GOT3 (cell line): ENCODE results near the gene KRT9.

ENCODE experiments used
- DNase-seq: peaks from one replicate; lab custom pipeline; 2025; ENCODE audit warnings: mixed read lengths; lab: John Stamatoyannopoulos, UW

The KRT9 gene

GRCh38 chr17:41528959-41529353 is 42.9 kb downstream of the KRT9 start:
- DNase-seq, result no peak

- DNase-seq, result no peak
Observed at GRCh38 chr17:41527063-41528023, 44.5 kb downstream of the KRT9 start.

GRCh38 chr17:41524261-41524660 is 47.6 kb downstream of the KRT9 start:
- no peak for DNase-seq

GRCh38 chr17:41523787-41524186 is 48.1 kb downstream of the KRT9 start:
- DNase-seq, result no peak

DNA sequence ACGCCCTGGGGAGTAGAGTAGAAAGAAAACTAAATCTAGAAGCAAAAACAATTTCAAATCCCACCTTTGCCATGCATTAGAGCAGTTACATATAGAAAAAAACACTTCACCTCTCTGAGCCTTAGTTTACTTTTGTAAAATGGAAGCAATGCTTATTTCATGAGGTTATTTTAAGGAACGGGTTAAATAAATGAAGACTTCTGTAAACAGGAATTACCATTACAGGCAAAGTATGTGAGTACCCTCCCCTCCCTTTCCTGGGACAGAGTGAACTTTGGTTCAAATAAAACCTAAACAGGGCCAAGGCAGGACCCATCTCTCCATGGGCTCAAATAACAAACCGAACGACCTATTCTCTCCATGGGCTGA is 48.6 kb downstream of the KRT9 start:
- no peak for DNase-seq

DNA sequence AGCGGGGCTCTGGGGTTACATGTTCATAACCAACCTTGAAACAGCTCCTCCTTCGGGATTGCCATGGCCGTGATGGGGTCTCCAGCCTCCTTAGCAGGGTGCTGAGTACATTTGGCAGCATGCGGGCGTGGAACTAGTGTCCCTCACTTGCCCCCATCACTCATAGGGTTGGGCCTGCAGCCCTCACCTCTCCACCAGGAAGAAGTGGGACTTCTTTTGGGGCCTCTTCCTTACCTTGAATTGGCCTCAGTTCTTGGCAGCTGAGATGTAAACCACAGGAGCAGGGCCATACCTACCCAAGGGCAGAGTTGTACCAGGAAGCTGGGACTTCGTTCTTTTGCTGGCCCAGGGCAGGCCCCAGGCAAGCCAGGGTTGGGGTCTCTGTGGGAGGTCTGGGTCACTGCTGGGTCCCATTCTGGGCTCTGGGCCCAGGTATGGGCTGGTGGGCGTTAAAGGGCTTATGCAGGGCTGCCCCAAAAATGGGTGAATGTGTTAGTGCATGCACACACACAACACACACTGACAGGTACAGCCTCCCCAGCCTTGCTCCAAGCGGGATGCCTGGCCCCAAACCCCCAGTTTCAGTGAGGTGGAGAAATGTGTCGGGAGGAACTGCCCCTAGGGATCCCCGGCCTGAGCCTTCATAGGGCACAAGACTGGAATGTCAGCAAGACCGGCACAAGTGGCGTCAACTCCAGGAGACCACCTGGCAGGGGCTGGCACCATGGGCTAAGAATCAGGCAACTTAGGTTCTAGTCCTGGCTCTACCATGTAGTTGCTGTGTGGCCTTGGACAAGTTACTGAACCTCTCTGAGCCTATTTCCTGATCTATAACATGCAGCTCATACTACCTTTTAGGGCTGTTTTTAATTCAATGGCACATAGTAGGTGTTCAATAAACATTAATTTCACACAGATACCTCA is 49.3 kb downstream of the KRT9 start:
- DNase-seq, result no peak

DNA sequence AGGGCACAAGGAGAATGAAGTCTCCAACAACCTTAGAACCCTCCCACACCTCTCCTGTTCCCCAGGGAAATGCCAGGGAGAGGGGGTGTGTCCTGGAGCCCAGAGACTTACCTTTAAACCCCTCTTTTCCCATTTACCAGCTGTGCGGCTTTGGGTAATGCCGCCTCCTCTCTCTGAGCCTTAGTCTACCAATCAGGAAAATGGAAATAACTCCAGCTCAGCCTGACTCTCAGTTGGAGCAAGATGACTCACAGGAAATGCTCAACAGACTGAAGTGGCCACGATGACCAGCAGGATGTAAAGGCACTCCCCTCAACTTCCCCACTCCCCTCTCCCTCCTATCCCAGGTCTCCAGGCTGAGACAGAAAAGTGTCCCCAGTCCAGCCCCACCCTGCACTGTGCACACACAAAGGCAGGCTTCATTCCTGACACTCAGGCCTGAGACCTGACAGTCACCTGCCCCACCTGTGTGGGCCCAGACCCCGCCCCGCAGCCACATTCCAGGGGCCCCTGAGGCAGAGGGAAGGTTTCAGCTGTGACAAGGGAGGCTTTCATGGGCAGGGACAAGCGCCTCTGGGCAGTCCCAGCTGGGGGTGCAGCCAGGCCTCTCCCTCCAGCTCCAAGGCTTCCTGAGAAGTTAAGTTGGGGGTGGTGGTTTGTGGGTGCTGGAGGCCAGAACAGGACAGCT is 50.1 kb downstream of the KRT9 start:
- no peak for DNase-seq

DNA sequence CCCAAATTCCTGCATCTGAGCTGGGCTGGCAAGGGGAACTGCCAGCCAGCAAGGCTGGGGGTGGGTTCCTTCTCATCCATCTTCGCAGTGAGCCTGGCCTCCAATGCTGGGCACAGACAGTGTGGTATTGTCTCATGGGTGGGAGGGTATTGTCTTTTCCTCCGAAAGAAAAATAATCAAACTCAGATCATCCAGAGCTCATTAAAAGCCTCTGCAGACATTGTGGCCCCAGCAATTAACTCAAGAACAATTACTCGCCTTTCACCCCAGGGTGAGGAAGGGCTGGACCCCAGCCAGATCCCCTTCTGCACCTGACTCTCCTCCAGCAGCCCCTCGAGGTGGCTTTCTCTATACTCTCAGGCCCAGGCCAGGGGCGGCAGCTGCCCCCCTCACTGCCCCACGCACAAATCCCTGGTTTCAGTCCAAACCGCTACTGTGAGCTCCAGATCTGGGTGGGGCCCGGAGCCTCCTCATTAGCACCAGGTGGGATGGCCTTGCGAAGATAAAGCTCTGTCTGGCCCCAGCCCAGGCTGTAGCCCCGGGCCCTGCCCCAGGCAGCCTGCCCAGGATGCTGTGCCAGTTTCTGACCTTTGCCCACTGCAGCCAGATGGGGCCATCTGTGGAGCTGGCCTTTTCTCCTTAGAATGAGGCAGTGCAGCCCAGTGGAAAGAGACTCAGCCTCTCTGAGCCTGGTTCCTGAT is 50.9 kb downstream of the KRT9 start:
- DNase-seq, result no peak

GRCh38 chr17:41519501-41520224 is 52.2 kb downstream of the KRT9 start:
- no peak for DNase-seq

DNA sequence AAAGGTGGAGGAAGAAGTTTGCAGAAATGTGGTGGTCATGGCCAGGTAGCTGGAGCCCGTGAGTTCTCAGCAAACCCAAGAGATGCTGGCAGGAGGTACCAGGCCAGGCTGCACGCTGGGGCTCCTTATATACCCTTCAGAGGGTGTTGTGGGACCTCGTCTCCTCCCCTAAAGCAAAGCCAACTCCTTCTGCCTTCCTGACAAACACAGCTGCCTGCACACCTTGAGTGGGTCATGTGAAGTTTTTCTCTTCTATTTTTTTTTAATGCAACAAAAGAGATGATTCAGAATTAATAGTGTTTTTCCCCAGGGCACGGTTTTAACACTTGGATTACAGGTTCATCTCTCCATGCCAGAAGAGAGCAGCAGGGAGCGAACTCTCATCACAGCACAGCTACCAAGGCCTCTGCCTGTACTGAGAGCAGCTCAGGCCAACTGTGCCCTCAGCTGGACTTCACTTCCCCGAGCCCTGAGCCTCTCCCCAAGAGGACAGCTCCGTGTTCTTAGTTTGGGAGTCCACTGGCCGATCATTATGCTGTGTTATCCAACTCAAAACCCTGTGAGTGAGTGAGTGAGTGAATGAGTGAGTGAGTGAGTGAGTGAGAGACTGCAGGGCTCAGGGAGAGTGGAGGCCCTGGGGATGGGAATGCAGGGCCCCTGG is 52.9 kb downstream of the KRT9 start, which contains the start of gene KRT15:
Gene KRT15 (minus strand): TSS at position 102 of the 661 bp plus-strand sequence. CDS start 63 bp downstream, at position 39.
- no peak for DNase-seq

GRCh38 chr17:41518031-41518430 is 53.8 kb downstream of the KRT9 start:
- no peak for DNase-seq

- DNase-seq, result no peak
Observed at GRCh38 chr17:41516830-41517283, 55.0 kb downstream of the KRT9 start.

- no peak for DNase-seq
Observed at GRCh38 chr17:41516147-41516829, 55.6 kb downstream of the KRT9 start.
